ENCODE data around the gene KCTD11.

The KCTD11 gene

GRCh38 chr17:7321466-7321865, 30.5 kb upstream of the KCTD11 start:
- H3K4me3 ChIP-seq (ENCODE audit: low read depth, low read length, poor library complexity, severe bottlenecking) = no peak overlapping the region
- peaks cover 87% of the 10 kb centered on the region for H3K36me3 ChIP-seq (ENCODE audit: insufficient read depth, low read length)
- H3K9me3 ChIP-seq (ENCODE audit: low read length) = no peaks in the 10 kb centered on the region
- no peaks in the 10 kb centered on the region for H3K27me3 ChIP-seq (ENCODE audit: insufficient read depth, low read length)
- no peaks in the 10 kb centered on the region for H3K4me1 ChIP-seq (ENCODE audit: insufficient read depth, low read length, severe bottlenecking)
- no peak overlapping the region for H2AFZ ChIP-seq (ENCODE audit: low read length)
- no peaks in the 10 kb centered on the region for H3K79me2 ChIP-seq (ENCODE audit: insufficient read depth, low read length)
- no peaks in the 10 kb centered on the region for H3K9me2 ChIP-seq (ENCODE audit: low read depth, low read length)
- no peak overlapping the region for H3K4me2 ChIP-seq (ENCODE audit: low read length)
- TF ChIP-seq EZH2 (IDR thresholded peaks at IDR 0.05; ENCODE audit: borderline replicate concordance, low read length) = no peak
- no peak for TF ChIP-seq CTCF (IDR thresholded peaks at IDR 0.05; ENCODE audit: low read length)
- no peak overlapping the region for H3K9ac ChIP-seq (ENCODE audit: low read length)
- 0 out of 2 replicates have a peak, but pooled peaks cover 2% of the 10 kb centered on the region for H3F3A ChIP-seq (ENCODE audit: insufficient read depth, low read length)
- H4K20me1 ChIP-seq (ENCODE audit: insufficient read depth, low read length) = no peaks in the 10 kb centered on the region
- no peak overlapping the region for H3K27ac ChIP-seq (ENCODE audit: low read depth, low read length, poor library complexity, severe bottlenecking)

GRCh38 chr17:7322520-7323194, 29.3 kb upstream of the KCTD11 start:
- Histone ChIP-seq H3K4me2 (ENCODE audit: low read length) (no peak overlapping the region), H3K27me3 (ENCODE audit: insufficient read depth, low read length) (no peaks in the 10 kb centered on the region), H3K79me2 (ENCODE audit: insufficient read depth, low read length) (no peaks in the 10 kb centered on the region), H3K9ac (ENCODE audit: low read length) (no peak overlapping the region), H3K4me1 (ENCODE audit: insufficient read depth, low read length, severe bottlenecking) (peaks cover 3% of the 10 kb centered on the region), H2AFZ (ENCODE audit: low read length) (no peak overlapping the region), H3K4me3 (ENCODE audit: low read depth, low read length, poor library complexity, severe bottlenecking) (no peak overlapping the region), H3K27ac (ENCODE audit: low read depth, low read length, poor library complexity, severe bottlenecking) (no peak overlapping the region), H4K20me1 (ENCODE audit: insufficient read depth, low read length) (no peaks in the 10 kb centered on the region), H3F3A (ENCODE audit: insufficient read depth, low read length) (0 out of 2 replicates have a peak, but pooled peaks cover 2% of the 10 kb centered on the region), H3K9me3 (ENCODE audit: low read length) (no peaks in the 10 kb centered on the region), H3K9me2 (ENCODE audit: low read depth, low read length) (no peaks in the 10 kb centered on the region), H3K36me3 (ENCODE audit: insufficient read depth, low read length) (peaks cover 81% of the 10 kb centered on the region)
- TF ChIP-seq CTCF (IDR thresholded peaks at IDR 0.05; ENCODE audit: low read length) = no peak
- TF ChIP-seq EZH2 (IDR thresholded peaks at IDR 0.05; ENCODE audit: borderline replicate concordance, low read length) = no peak

GRCh38 chr17:7323731-7324437, 28.1 kb upstream of the KCTD11 start:
- H3K27me3 ChIP-seq (ENCODE audit: insufficient read depth, low read length) = no peaks in the 10 kb centered on the region
- TF ChIP-seq EZH2 (IDR thresholded peaks at IDR 0.05; ENCODE audit: borderline replicate concordance, low read length) (no peak), CTCF (IDR thresholded peaks at IDR 0.05; ENCODE audit: low read length) (peak; percentile 92)
- H3K36me3 ChIP-seq (ENCODE audit: insufficient read depth, low read length) = peaks cover 69% of the 10 kb centered on the region
- 0 out of 2 replicates have a peak, but pooled peaks cover 2% of the 10 kb centered on the region for H3F3A ChIP-seq (ENCODE audit: insufficient read depth, low read length)
- H3K9me2 ChIP-seq (ENCODE audit: low read depth, low read length) = no peaks in the 10 kb centered on the region
- H3K79me2 ChIP-seq (ENCODE audit: insufficient read depth, low read length) = no peaks in the 10 kb centered on the region
- no peak overlapping the region for H3K27ac ChIP-seq (ENCODE audit: low read depth, low read length, poor library complexity, severe bottlenecking)
- no peak overlapping the region for H3K9ac ChIP-seq (ENCODE audit: low read length)
- H3K4me1 ChIP-seq (ENCODE audit: insufficient read depth, low read length, severe bottlenecking) = peaks cover 13% of the 10 kb centered on the region
- H4K20me1 ChIP-seq (ENCODE audit: insufficient read depth, low read length) = no peaks in the 10 kb centered on the region
- no peak overlapping the region for H3K4me2 ChIP-seq (ENCODE audit: low read length)
- H3K4me3 ChIP-seq (ENCODE audit: low read depth, low read length, poor library complexity, severe bottlenecking) = no peak overlapping the region
- no peaks in the 10 kb centered on the region for H3K9me3 ChIP-seq (ENCODE audit: low read length)
- H2AFZ ChIP-seq (ENCODE audit: low read length) = no peak overlapping the region
